Kidney (tissue), 14 donors: ENCODE measurements around the gene C4BPA. TPM values are rescaled to one million over a fixed set of nuclear protein-coding genes. Genes with fewer than 3 reads are reported as not detected.

Source experiments
- DNase-seq, 5 donors: peaks; one replicate each; pipeline ENCODE4 v3.0.0-alpha.2; 2013 to 2020
- FAIRE-seq: peaks from 2 replicates; lab custom pipeline; 2012; peaks lifted over from hg19 to GRCh38; lab: Jason Lieb, UNC
- H3K27ac ChIP-seq, 2 donors: one replicate each; pipeline ENCODE4 v1.7.0; 2013; ENCODE audit warnings: low read depth in 2 of 2, low read length in 2 of 2, inconsistent platforms in 1 of 2
- H3K27me3 ChIP-seq: one replicate; pipeline ENCODE4 v1.7.1; 2013; ENCODE audit warnings: low read length, inconsistent platforms; ENCODE audit not compliant: control insufficient read depth, insufficient read depth
- H3K36me3 ChIP-seq, 3 donors: one replicate each; pipeline versions ENCODE4 v1.7.0 to v1.7.1; 2013; ENCODE audit warnings: low read length in 3 of 3, control low read depth in 1 of 3, inconsistent platforms in 1 of 3; ENCODE audit not compliant: insufficient read depth in 3 of 3, control insufficient read depth in 2 of 3
- H3K4me1 ChIP-seq, 3 donors: one replicate each; pipeline versions ENCODE4 v1.7.0 to v1.7.1; 2013; ENCODE audit warnings: low read length in 3 of 3, inconsistent platforms in 1 of 3, low read depth in 1 of 3; ENCODE audit not compliant: control insufficient read depth in 2 of 3, insufficient read depth in 2 of 3
- H3K4me3 ChIP-seq, 3 donors: one replicate each; pipeline versions ENCODE4 v1.7.0 to v1.8.1; 2013; ENCODE audit warnings: low read length in 3 of 3, control low read depth in 1 of 3, inconsistent platforms in 1 of 3
- H3K9ac ChIP-seq, 3 donors: one replicate each; pipeline versions ENCODE4 v1.7.0 to v1.7.1; 2013; ENCODE audit warnings: low read length in 3 of 3, control low read depth in 1 of 3, inconsistent platforms in 1 of 3
- H3K9me3 ChIP-seq, 3 donors: one replicate each; pipeline versions ENCODE4 v1.7.0 to v1.7.1; 2013; ENCODE audit warnings: low read length in 3 of 3, control low read depth in 1 of 3, inconsistent platforms in 1 of 3; ENCODE audit not compliant: control insufficient read depth in 2 of 3, insufficient read depth in 1 of 3
- CTCF ChIP-seq: IDR thresholded peaks from 3 replicates; pipeline ENCODE4 v1.5.1; 2012; ENCODE audit warnings: mild to moderate bottlenecking, moderate library complexity, borderline replicate concordance; ENCODE audit not compliant: insufficient read depth; ENCODE audit errors: extremely low read depth
- intact Hi-C: fragments of 100-400 bp; cut with DNase I; formaldehyde crosslinking; loops from one replicate; pipeline ENCODE4 v1.11.1; 2022
- polyA plus RNA-seq: library from polyadenylated mRNA; stranded (reverse); fragments of 350-450 nt; fragmentation: Illumina TruSeq; extraction: RNeasy Lipid Tissue Mini Kit (QIAGEN cat#74804); gene quantifications from one replicate; pipeline ENCODE4 v1.2.3, GENCODE V29; 2014; ENCODE audit warnings: low read depth, low replicate concordance; ENCODE audit not compliant: insufficient read depth
- total RNA-seq: library from RNA; stranded (reverse); fragmentation: NEBNext Ultra II Directional; extraction: Animal tissue kit (Norgen Biotek cat#: 25700); gene quantifications from one replicate; pipeline ENCODE4 v1.2.1, GENCODE V29; 2021
- donor health status: control.
- donor health status: control.
- donor health status: control.
- donor health status: control.
- donor health status: control.
- donor health status: DM: yes; HTN: yes; CAD: no.
- donor health status: Normal renal cell carcinoma (clear cell type).

The C4BPA gene
- total and polyA plus RNA-seq, 2 donors from 2014 or later, result 45.7 TPM; not detected in 1

GRCh38 chr1:207152792-207153468 is 48.9 kb downstream of the C4BPA start:
- Histone ChIP-seq H3K27ac (no peak overlapping the region), H3K9ac (no peak overlapping the region), H3K36me3 (no peaks in the 10 kb centered on the region), H3K4me3 (no peak overlapping the region), H3K27me3 (no peaks in the 10 kb centered on the region), H3K9me3 (peaks cover 0 to 9% (median 0%) of the 10 kb centered on the region in 3 donors), H3K4me1 (no peaks in the 10 kb centered on the region)
- FAIRE-seq (no peak), DNase-seq (no peak)
- intact Hi-C loops, result no loop called here
- no peak for TF ChIP-seq CTCF

GRCh38 chr1:207155028-207155427 is 51.0 kb downstream of the C4BPA start:
- Histone ChIP-seq H3K9ac (no peak overlapping the region), H3K4me1 (no peaks in the 10 kb centered on the region), H3K4me3 (no peak overlapping the region), H3K27me3 (no peaks in the 10 kb centered on the region), H3K27ac (no peak overlapping the region), H3K36me3 (no peaks in the 10 kb centered on the region), H3K9me3 (peaks cover 0 to 9% (median 0%) of the 10 kb centered on the region in 3 donors)
- DNase-seq, result peak in 1 of 5 donors; percentile 2
- no peak for TF ChIP-seq CTCF
- intact Hi-C loops, result no loop called here
- FAIRE-seq, result no peak

- no peak for TF ChIP-seq CTCF
- intact Hi-C loops, result no loop called here
- peaks cover 0 to 9% (median 0%) of the 10 kb centered on the region in 3 donors for H3K9me3 ChIP-seq
- FAIRE-seq (no peak), DNase-seq (no peak)
- H3K4me1 ChIP-seq, result no peaks in the 10 kb centered on the region
- no peak overlapping the region for H3K4me3 ChIP-seq
- no peaks in the 10 kb centered on the region for H3K27me3 ChIP-seq
- no peak overlapping the region for H3K9ac ChIP-seq
- H3K36me3 ChIP-seq, result no peaks in the 10 kb centered on the region
- H3K27ac ChIP-seq, result no peak overlapping the region
These were observed 52.1 kb downstream of the C4BPA start for GRCh38 chr1:207156095-207156494.
